HG02759 (cell line): Measurements from ENCODE around the gene STX3.
"Not testable (repeated sequence)": the region's sequence is repeated elsewhere in the genome, so short reads cannot be mapped to it uniquely, and the experiment has no call there.

Experiments used
- ATAC-seq: cut with Tn5 transposase; IDR thresholded peaks from one replicate; pipeline ENCODE4 v1.9.1; 2021; ENCODE audit warnings: mild to moderate bottlenecking, moderate library complexity; ENCODE audit not compliant: unreplicated experiment

Gene STX3

GRCh38 chr11:59756845-59757244 is 1.7 kb downstream of the STX3 start:
- no peak for ATAC-seq

- no peak for ATAC-seq
Observed at GRCh38 chr11:59758401-59759037, 3.3 kb downstream of the STX3 start.

- ATAC-seq = no peak
Observed at GRCh38 chr11:59759900-59760299, 4.7 kb downstream of the STX3 start.

GRCh38 chr11:59760771-59761170 is 5.6 kb downstream of the STX3 start:
- ATAC-seq = no peak

- no peak for ATAC-seq
Observed at GRCh38 chr11:59761993-59762392, 6.8 kb downstream of the STX3 start.

- ATAC-seq = no peak
Observed at GRCh38 chr11:59765068-59765735, 10.0 kb downstream of the STX3 start.

- ATAC-seq = no peak
Observed at GRCh38 chr11:59766542-59767224, 11.5 kb downstream of the STX3 start.

GRCh38 chr11:59767225-59767611 is 12.0 kb downstream of the STX3 start:
- ATAC-seq = no peak

GRCh38 chr11:59769111-59769510 is 13.9 kb downstream of the STX3 start:
- no peak for ATAC-seq

GRCh38 chr11:59769828-59770227 is 14.7 kb downstream of the STX3 start:
- ATAC-seq = no peak

GRCh38 chr11:59770319-59770718 is 15.1 kb downstream of the STX3 start:
- ATAC-seq = no peak

GRCh38 chr11:59770869-59771268 is 15.7 kb downstream of the STX3 start:
- no peak for ATAC-seq

- ATAC-seq = no peak
Observed at GRCh38 chr11:59771605-59772004, 16.4 kb downstream of the STX3 start.

GRCh38 chr11:59773083-59773440 is 17.9 kb downstream of the STX3 start:
- ATAC-seq = no peak

GRCh38 chr11:59776210-59777066 is 21.3 kb downstream of the STX3 start:
- no peak for ATAC-seq

GRCh38 chr11:59777104-59777503 is 21.9 kb downstream of the STX3 start:
- ATAC-seq = no peak

- ATAC-seq = no peak
Observed at GRCh38 chr11:59778122-59778521, 22.9 kb downstream of the STX3 start.

- ATAC-seq = no peak
Observed at GRCh38 chr11:59779487-59779886, 24.3 kb downstream of the STX3 start.

GRCh38 chr11:59782080-59782479 is 26.9 kb downstream of the STX3 start:
- ATAC-seq = no peak

- ATAC-seq = no peak
Observed at GRCh38 chr11:59783632-59784090, 28.5 kb downstream of the STX3 start.

- not testable (repeated sequence) for ATAC-seq
Observed at GRCh38 chr11:59784441-59784840, 29.3 kb downstream of the STX3 start.
